BJ (cell line): ENCODE measurements around the gene FBXO39. TPM values are rescaled to one million over a fixed set of nuclear protein-coding genes. Genes with fewer than 3 reads are reported as not detected.

Experiments
- CTCF ChIA-PET: fragments of 350-600 bp; formaldehyde crosslinking; extraction: SDS; loops from one replicate; lab custom pipeline; 2021; ENCODE audit warnings: antibody characterized with exemption, inconsistent platforms; lab: Yijun Ruan, JAX
- POLR2A ChIA-PET: fragments of 300-600 bp; sonication (Branson Sonifier 250); formaldehyde crosslinking; extraction: SDS; loops from one replicate; lab custom pipeline; 2021; ENCODE audit warnings: antibody characterized with exemption; lab: Charles Lee
- DNase-seq: peaks from one replicate; pipeline ENCODE4 v3.0.0-alpha.2; 2011; ENCODE audit warnings: low read depth
- H3K27me3 ChIP-seq: 2 replicates; pipeline ENCODE4 v1.6.0; 2011; ENCODE audit warnings: low read length; ENCODE audit not compliant: control insufficient read depth, insufficient read depth
- H3K36me3 ChIP-seq: 2 replicates; pipeline ENCODE4 v1.5.1; 2011; ENCODE audit warnings: low read length; ENCODE audit not compliant: control insufficient read depth, insufficient read depth
- H3K4me3 ChIP-seq: 2 replicates; pipeline ENCODE4 v1.5.1; 2011; ENCODE audit warnings: low read depth, mild to moderate bottlenecking, control low read depth, low read length
- CTCF ChIP-seq: IDR thresholded peaks from 2 replicates; pipeline ENCODE4 v1.5.1; 2011; ENCODE audit warnings: low read depth, mild to moderate bottlenecking, control low read depth, inconsistent platforms, low read length, moderate library complexity; ENCODE audit not compliant: insufficient read depth
- polyA plus RNA-seq: library from polyadenylated mRNA; depleted of rRNA; stranded (reverse); fragments of >200 nt; gene quantifications from 2 replicates; pipeline ENCODE4 v1.2.3, GENCODE V29; 2011

The FBXO39 gene
- polyA plus RNA-seq, 1 experiment, result 0.07 TPM

- ChIA-PET POLR2A (no interaction called here), CTCF (interaction anchor here (1.2 to 1.3 kb wide), 3 partner anchors 10 to 113 kb away, joined by 3 to 4 read pairs (median 3); no protein-coding TSS in a partner anchor)
- DNase-seq, result no peak
- peaks cover 11% of the 10 kb centered on the region for H3K27me3 ChIP-seq
- no peaks in the 10 kb centered on the region for H3K36me3 ChIP-seq
- TF ChIP-seq CTCF, result no peak
- H3K4me3 ChIP-seq, result no peak overlapping the region
Measured at GRCh38 chr17:6779411-6779810, 3.4 kb downstream of the FBXO39 start.

- peaks cover 11% of the 10 kb centered on the region for H3K27me3 ChIP-seq
- no peak for TF ChIP-seq CTCF
- DNase-seq, result no peak
- no peak overlapping the region for H3K4me3 ChIP-seq
- no peaks in the 10 kb centered on the region for H3K36me3 ChIP-seq
- POLR2A ChIA-PET, result no interaction called here
- CTCF ChIA-PET, result interaction anchor here (1.2 to 1.3 kb wide), 3 partner anchors 9 to 114 kb away, joined by 3 to 4 read pairs (median 3); no protein-coding TSS in a partner anchor
Measured at GRCh38 chr17:6780001-6780400, 4.0 kb downstream of the FBXO39 start.

- H3K4me3 ChIP-seq, result no peak overlapping the region
- no peak for DNase-seq
- peaks cover 10% of the 10 kb centered on the region for H3K27me3 ChIP-seq
- no peaks in the 10 kb centered on the region for H3K36me3 ChIP-seq
- ChIA-PET POLR2A (no interaction called here), CTCF (no interaction called here)
- no peak for TF ChIP-seq CTCF
Measured at GRCh38 chr17:6780886-6781285, 4.9 kb downstream of the FBXO39 start.

GRCh38 chr17:6782244-6782643 is 6.2 kb downstream of the FBXO39 start:
- no peaks in the 10 kb centered on the region for H3K36me3 ChIP-seq
- ChIA-PET CTCF (no interaction called here), POLR2A (no interaction called here)
- TF ChIP-seq CTCF, result no peak
- H3K4me3 ChIP-seq, result no peak overlapping the region
- no peak for DNase-seq
- peaks cover 5% of the 10 kb centered on the region for H3K27me3 ChIP-seq

- CTCF ChIA-PET, result interaction anchor here (0.9 to 1.1 kb wide), 4 partner anchors 10 to 33 kb away, joined by 3 read pairs; no protein-coding TSS in a partner anchor
Measured at GRCh38 chr17:6786618-6787017, 10.6 kb downstream of the FBXO39 start.

More at GRCh38 chr17:6786618-6787017, 10.6 kb downstream of the FBXO39 start:
- no peak for TF ChIP-seq CTCF
- peak; percentile 17 for DNase-seq
- POLR2A ChIA-PET, result no interaction called here
- H3K27me3 ChIP-seq, result peaks cover 4% of the 10 kb centered on the region; the same call in 1 of the 2 replicates
- no peak overlapping the region for H3K4me3 ChIP-seq
- H3K36me3 ChIP-seq, result no peaks in the 10 kb centered on the region
